Body of pancreas (tissue), 4 donors: ENCODE measurements around the gene PRPF31.

Experiments
- POLR2A ChIP-seq, 3 donors: fragments of 450-650 bp; IDR thresholded peaks; one replicate each; pipeline ENCODE4 v1.6.1; 2016; ENCODE audit warnings: antibody characterized with exemption in 3 of 3, mild to moderate bottlenecking in 2 of 3
- TF ChIP-seq, protein P1 (sequence below), 7 experiments: fragments of 450-650 bp in 4 of 7; fragments of 200-600 bp in 3 of 7; sonication (generic) in 3 of 7; IDR thresholded peaks; one replicate each; pipeline ENCODE4 v1.5.1; 2016 to 2019; ENCODE audit warnings: antibody characterized with exemption in 7 of 7

- no peak for TF ChIP-seq POLR2A (IDR thresholded peaks at IDR 0.05)
- TF ChIP-seq, protein P1, sequence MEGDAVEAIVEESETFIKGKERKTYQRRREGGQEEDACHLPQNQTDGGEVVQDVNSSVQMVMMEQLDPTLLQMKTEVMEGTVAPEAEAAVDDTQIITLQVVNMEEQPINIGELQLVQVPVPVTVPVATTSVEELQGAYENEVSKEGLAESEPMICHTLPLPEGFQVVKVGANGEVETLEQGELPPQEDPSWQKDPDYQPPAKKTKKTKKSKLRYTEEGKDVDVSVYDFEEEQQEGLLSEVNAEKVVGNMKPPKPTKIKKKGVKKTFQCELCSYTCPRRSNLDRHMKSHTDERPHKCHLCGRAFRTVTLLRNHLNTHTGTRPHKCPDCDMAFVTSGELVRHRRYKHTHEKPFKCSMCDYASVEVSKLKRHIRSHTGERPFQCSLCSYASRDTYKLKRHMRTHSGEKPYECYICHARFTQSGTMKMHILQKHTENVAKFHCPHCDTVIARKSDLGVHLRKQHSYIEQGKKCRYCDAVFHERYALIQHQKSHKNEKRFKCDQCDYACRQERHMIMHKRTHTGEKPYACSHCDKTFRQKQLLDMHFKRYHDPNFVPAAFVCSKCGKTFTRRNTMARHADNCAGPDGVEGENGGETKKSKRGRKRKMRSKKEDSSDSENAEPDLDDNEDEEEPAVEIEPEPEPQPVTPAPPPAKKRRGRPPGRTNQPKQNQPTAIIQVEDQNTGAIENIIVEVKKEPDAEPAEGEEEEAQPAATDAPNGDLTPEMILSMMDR (IDR thresholded peaks at IDR 0.05): no peak
These were observed 38.3 kb downstream of the PRPF31 start for GRCh38 chr19:54153731-54154326.
